NCI-H2196 (cell line): ENCODE measurements around the gene FXYD7.
"Not testable (repeated sequence)": the region's sequence is repeated elsewhere in the genome, so short reads cannot be mapped to it uniquely, and the experiment has no call there.

Experiments
- DNase-seq: peaks from one replicate; lab custom pipeline; 2025; ENCODE audit not compliant: unreplicated experiment; lab: John Stamatoyannopoulos, UW

Gene FXYD7

GRCh38 chr19:35194012-35194984 is 51.2 kb downstream of the FXYD7 start:
- DNase-seq: no peak

GRCh38 chr19:35195830-35196229 is 52.8 kb downstream of the FXYD7 start:
- no peak for DNase-seq

- not testable (repeated sequence) for DNase-seq
These were observed 53.8 kb downstream of the FXYD7 start for GRCh38 chr19:35196861-35197260.

- no peak for DNase-seq
These were observed 56.4 kb downstream of the FXYD7 start for GRCh38 chr19:35199481-35199880.

- DNase-seq: no peak
These were observed 60.0 kb downstream of the FXYD7 start for GRCh38 chr19:35202722-35203688.
